K562 (cell line): ENCODE results near the gene LRP2.

Source experiments
- ARNT ChIP-seq, 2 experiments: fragments of 450-650 bp; IDR thresholded peaks; 2 replicates each; pipeline ENCODE4 v1.6.1; 2016; ENCODE audit warnings: mild to moderate bottlenecking in 1 of 2
- FOXM1 ChIP-seq, 2 experiments: fragments of 450-650 bp in 1 of 2; sonication (generic) in 1 of 2; formaldehyde crosslinking in 1 of 2; IDR thresholded peaks; 2 replicates each; pipeline versions ENCODE4 v1.6.1 to v1.9.0; 2017 to 2022; ENCODE audit warnings: low read depth in 2 of 2, mild to moderate bottlenecking in 2 of 2, missing genetic modification reagents in 1 of 2, moderate library complexity in 1 of 2
- MLX ChIP-seq, 2 experiments: fragments of 450-650 bp in 1 of 2; sonication (generic) in 1 of 2; formaldehyde crosslinking; conservative IDR thresholded peaks; 2 replicates each; pipeline versions ENCODE4 v1.4.0 to v1.8.1; 2020 to 2022; ENCODE audit warnings: mild to moderate bottlenecking in 1 of 2, missing genetic modification reagents in 1 of 2
- NFE2 ChIP-seq: IDR thresholded peaks from 2 replicates; pipeline ENCODE4 v1.6.1; 2014; ENCODE audit warnings: antibody characterized with exemption, low read depth
- SP1 ChIP-seq: sonication (generic); formaldehyde crosslinking; IDR thresholded peaks from 2 replicates; pipeline ENCODE4 v1.8.1; 2022; ENCODE audit warnings: mild to moderate bottlenecking, missing genetic modification reagents
- TARDBP ChIP-seq: fragments of 450-650 bp; IDR thresholded peaks from 2 replicates; pipeline ENCODE4 v1.6.1; 2016
- ZNF780A ChIP-seq: fragments of 250-450 bp; sonication (Bioruptor Pico); IDR thresholded peaks from 2 replicates; pipeline ENCODE4 v1.5.0; 2021; ENCODE audit warnings: mild to moderate bottlenecking
- TF ChIP-seq, protein P1 (sequence below): fragments of 450-650 bp; formaldehyde crosslinking; IDR thresholded peaks from 2 replicates; pipeline ENCODE4 v1.4.0; 2020; ENCODE audit warnings: mild to moderate bottlenecking, moderate library complexity
- TF ChIP-seq, protein P2 (sequence below), 3 experiments: IDR thresholded peaks in 2 of 3; conservative IDR thresholded peaks in 1 of 3; 2 replicates each; pipeline ENCODE4 v1.5.1; 2011 to 2012; ENCODE audit warnings: low read length in 3 of 3, mild to moderate bottlenecking in 3 of 3, control low read depth in 2 of 3, improper control_type of control experiment in 1 of 3, inconsistent platforms in 1 of 3, low read depth in 1 of 3, mixed read lengths in 1 of 3, moderate library complexity in 1 of 3; ENCODE audit not compliant: insufficient read depth in 2 of 3
- TF ChIP-seq, protein P3 (sequence below), 2 experiments: fragments of 450-650 bp in 1 of 2; sonication (generic) in 1 of 2; formaldehyde crosslinking in 1 of 2; IDR thresholded peaks in 1 of 2; conservative IDR thresholded peaks in 1 of 2; 2 replicates each; pipeline versions ENCODE4 v1.6.1 to v1.8.1; 2016 to 2023; ENCODE audit warnings: mild to moderate bottlenecking in 2 of 2, moderate library complexity in 2 of 2, inconsistent platforms in 1 of 2, missing genetic modification reagents in 1 of 2

DNA sequence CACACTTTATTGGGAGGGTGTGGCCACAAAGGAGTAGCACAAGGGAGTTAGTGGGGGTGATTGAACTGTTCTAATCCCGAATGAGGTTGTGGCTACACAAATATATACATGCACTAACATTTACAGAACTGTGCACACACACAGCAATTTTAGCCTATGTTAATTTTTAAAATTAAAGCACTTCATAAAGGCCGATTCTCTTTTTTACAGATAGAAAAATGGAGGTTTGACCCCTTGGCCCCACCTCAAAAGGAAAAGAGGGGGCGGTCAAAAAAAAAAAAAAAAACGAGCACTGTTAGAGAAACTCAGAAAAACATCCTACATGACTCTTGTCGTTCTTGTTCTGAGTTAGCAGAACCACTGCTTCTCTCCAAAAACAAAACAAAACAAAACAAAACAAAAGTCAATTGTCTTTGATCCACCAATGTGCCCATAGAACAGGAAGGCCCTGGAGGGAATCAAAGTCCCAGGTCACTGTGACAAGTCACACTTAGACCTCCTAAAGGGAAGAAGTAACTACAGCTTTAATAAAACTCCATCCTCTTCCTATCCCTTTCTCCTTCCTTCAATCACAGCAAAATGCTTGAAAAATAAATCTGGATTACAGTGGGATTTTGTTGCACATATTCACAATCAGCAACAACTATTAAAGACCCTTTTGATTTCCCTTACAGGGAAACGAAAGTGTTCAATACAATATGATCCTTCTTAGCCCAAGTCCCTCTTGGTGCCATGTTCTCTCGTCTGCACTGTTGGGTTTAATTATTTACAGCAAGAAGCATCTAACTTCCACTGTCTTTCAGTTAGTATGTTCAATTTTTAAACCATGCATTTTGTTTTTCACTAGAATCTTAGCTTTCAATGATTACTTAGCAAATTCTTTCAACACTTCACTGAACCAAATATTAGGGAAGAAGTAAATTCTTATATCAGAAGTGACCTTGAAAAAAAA, 16.6 kb downstream of the LRP2 start:
- TF ChIP-seq, protein P1, sequence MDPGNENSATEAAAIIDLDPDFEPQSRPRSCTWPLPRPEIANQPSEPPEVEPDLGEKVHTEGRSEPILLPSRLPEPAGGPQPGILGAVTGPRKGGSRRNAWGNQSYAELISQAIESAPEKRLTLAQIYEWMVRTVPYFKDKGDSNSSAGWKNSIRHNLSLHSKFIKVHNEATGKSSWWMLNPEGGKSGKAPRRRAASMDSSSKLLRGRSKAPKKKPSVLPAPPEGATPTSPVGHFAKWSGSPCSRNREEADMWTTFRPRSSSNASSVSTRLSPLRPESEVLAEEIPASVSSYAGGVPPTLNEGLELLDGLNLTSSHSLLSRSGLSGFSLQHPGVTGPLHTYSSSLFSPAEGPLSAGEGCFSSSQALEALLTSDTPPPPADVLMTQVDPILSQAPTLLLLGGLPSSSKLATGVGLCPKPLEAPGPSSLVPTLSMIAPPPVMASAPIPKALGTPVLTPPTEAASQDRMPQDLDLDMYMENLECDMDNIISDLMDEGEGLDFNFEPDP: no peak
- TF ChIP-seq, protein P2, sequence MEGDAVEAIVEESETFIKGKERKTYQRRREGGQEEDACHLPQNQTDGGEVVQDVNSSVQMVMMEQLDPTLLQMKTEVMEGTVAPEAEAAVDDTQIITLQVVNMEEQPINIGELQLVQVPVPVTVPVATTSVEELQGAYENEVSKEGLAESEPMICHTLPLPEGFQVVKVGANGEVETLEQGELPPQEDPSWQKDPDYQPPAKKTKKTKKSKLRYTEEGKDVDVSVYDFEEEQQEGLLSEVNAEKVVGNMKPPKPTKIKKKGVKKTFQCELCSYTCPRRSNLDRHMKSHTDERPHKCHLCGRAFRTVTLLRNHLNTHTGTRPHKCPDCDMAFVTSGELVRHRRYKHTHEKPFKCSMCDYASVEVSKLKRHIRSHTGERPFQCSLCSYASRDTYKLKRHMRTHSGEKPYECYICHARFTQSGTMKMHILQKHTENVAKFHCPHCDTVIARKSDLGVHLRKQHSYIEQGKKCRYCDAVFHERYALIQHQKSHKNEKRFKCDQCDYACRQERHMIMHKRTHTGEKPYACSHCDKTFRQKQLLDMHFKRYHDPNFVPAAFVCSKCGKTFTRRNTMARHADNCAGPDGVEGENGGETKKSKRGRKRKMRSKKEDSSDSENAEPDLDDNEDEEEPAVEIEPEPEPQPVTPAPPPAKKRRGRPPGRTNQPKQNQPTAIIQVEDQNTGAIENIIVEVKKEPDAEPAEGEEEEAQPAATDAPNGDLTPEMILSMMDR (IDR thresholded peaks at IDR 0.05 in 2 of 3, conservative IDR thresholded peaks at IDR 0.05 in 1 of 3; ENCODE audit: insufficient read depth in 2 of 3, low read depth in 1 of 3, low read length in 3 of 3): no peak
- no peak for TF ChIP-seq ZNF780A (CRISPR knock-in tag)
- no peak for TF ChIP-seq ARNT (IDR thresholded peaks at IDR 0.05)
- TF ChIP-seq MLX (CRISPR knock-in tag; conservative IDR thresholded peaks at IDR 0.05): no peak
- TF ChIP-seq, protein P3, sequence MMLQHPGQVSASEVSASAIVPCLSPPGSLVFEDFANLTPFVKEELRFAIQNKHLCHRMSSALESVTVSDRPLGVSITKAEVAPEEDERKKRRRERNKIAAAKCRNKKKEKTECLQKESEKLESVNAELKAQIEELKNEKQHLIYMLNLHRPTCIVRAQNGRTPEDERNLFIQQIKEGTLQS (IDR thresholded peaks at IDR 0.05): no peak
- TF ChIP-seq, protein P3 (CRISPR knock-in tag; conservative IDR thresholded peaks at IDR 0.05): no peak
- no peak for TF ChIP-seq TARDBP
- TF ChIP-seq NFE2: no peak
- no peak for TF ChIP-seq FOXM1 (IDR thresholded peaks at IDR 0.05; ENCODE audit: low read depth)
- no peak for TF ChIP-seq FOXM1 (CRISPR knock-in tag; IDR thresholded peaks at IDR 0.05; ENCODE audit: low read depth)
- TF ChIP-seq SP1: no peak
